GM23248 (cell line): ENCODE measurements around the gene ELMO1.

ENCODE experiments used
- EZH2 ChIP-seq: fragments of 200-600 bp; sonication (generic); IDR thresholded peaks from 2 replicates; pipeline ENCODE4 v1.6.1; 2018; ENCODE audit warnings: antibody characterized with exemption, mild to moderate bottlenecking; ENCODE audit not compliant: insufficient read depth, poor library complexity, severe bottlenecking
- EZH2phosphoT487 ChIP-seq: fragments of 200-600 bp; sonication (generic); IDR thresholded peaks from 2 replicates; pipeline ENCODE4 v1.6.1; 2018; ENCODE audit warnings: antibody characterized with exemption, moderate library complexity, mild to moderate bottlenecking, low read depth; ENCODE audit not compliant: insufficient read depth

- no peak for TF ChIP-seq EZH2phosphoT487
- TF ChIP-seq EZH2: no peak
Observed at GRCh38 chr7:37095122-37095521, 353.5 kb downstream of the ELMO1 start.
